ENCODE results near the gene MAN1C1.

- TF ChIP-seq EZH2 (IDR thresholded peaks at IDR 0.05; ENCODE audit: borderline replicate concordance, low read depth, low read length, severe bottlenecking) (no peak), POLR2A (IDR thresholded peaks at IDR 0.05; ENCODE audit: low read depth, low read length) (no peak), MAX (IDR thresholded peaks at IDR 0.05; ENCODE audit: insufficient read depth, insufficient read length) (no peak), CTCF (IDR thresholded peaks at IDR 0.05; ENCODE audit: extremely low read depth in 1 of 2, insufficient read depth in 1 of 2, low read depth in 1 of 2, low read length in 2 of 2) (no peak), FOS (IDR thresholded peaks at IDR 0.05; ENCODE audit: borderline replicate concordance, insufficient read depth, low read length) (no peak), POLR2AphosphoS5 (IDR thresholded peaks at IDR 0.05; ENCODE audit: insufficient read depth, low read depth, low read length) (no peak), GATA2 (IDR thresholded peaks at IDR 0.05; ENCODE audit: insufficient read depth, insufficient read length, low read depth, low read length) (no peak)
Measured at GRCh38 chr1:25706146-25707089, 89.8 kb downstream of the MAN1C1 start.

All from endothelial cell of umbilical vein (primary cell).